Measurements from ENCODE around the gene MTREX. TPM values are rescaled to one million over a fixed set of nuclear protein-coding genes. Genes with fewer than 3 reads are reported as not detected.

MTREX gene
- total RNA-seq, 2 experiments from 2014 or later: 62.7 to 125 TPM

DNA sequence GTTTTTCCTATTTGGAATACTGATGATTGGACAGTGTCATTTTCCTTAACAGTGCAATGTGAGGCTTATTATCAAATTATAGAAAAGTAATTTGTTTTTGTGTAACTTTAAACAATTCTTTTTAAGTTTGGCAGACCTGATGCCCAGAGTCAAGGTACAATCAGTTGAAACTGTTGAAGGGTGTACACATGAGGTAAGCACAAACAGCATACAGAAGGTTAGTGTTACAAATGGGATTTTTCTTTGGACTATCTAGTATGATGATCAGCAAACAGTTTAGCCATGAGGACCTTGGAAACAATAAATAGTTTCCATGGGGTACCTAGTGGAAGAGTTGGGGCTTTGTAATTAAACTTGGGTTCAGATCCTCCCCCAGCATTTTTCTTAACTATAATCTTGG, 16.2 kb downstream of the MTREX start:
- no TSS peak for BruUV-seq (replicated peaks)

DNA sequence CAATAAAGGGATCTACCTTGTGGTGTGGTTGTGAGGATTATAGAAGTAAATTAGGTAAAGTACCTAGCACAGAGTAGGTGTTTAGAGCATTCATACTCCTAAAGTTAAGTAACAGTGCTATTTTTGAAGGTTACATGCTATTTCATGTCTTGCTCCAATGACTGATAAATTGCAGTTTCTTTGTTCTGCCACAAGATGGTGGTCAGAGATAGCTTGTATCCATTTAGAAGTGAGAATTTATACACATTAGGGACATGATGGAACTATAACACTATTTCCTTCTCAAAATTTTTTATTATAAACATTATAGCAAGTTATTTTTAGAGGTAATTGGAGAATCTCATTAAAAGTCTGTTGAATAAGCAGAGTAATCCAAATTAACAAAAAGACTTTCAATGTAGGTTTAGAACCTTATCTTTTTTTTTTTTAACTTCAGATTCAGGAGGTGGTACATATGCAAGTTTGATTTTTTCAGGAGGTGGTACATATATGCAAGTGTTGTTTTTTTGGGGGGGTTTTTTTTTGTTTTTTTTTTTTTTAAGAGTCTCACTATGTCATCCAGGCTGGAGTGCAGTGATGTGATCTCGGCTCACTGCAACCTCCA, 17.1 kb downstream of the MTREX start:
- ChIA-PET POLR2A (interaction anchor here (0.7 kb wide), 2 partner anchors 184 to 1593 kb away, joined by 4 read pairs; no protein-coding TSS in a partner anchor), CTCF (ENCODE audit: unreplicated experiment) (no interaction called here)
- Histone ChIP-seq H3K36me3 (ENCODE audit: insufficient read depth, low read length) (peaks cover 80% of the 10 kb centered on the region), H3K4me1 (ENCODE audit: insufficient read depth, low read length, poor library complexity, severe bottlenecking) (no peaks in the 10 kb centered on the region), H3K4me3 (ENCODE audit: low read depth, low read length, poor library complexity, severe bottlenecking) (no peak overlapping the region), H3K4me2 (ENCODE audit: low read length) (no peak overlapping the region), H3K9me3 (ENCODE audit: low read length) (no peaks in the 10 kb centered on the region), H3K27ac (ENCODE audit: low read depth, low read length, poor library complexity, severe bottlenecking) (no peak overlapping the region), H3K79me2 (ENCODE audit: insufficient read depth, low read depth, low read length) (peaks cover 81% of the 10 kb centered on the region), H4K20me1 (ENCODE audit: insufficient read depth, low read length) (peaks cover 4% of the 10 kb centered on the region; the same call in 1 of the 2 replicates), H3K9me2 (ENCODE audit: insufficient read depth, low read length) (no peaks in the 10 kb centered on the region), H2AFZ (ENCODE audit: low read length) (no peak overlapping the region)
- TF ChIP-seq EZH2phosphoT487 (IDR thresholded peaks at IDR 0.05; ENCODE audit: borderline replicate concordance, low read depth, low read length): no peak
- TF ChIP-seq, protein P1, sequence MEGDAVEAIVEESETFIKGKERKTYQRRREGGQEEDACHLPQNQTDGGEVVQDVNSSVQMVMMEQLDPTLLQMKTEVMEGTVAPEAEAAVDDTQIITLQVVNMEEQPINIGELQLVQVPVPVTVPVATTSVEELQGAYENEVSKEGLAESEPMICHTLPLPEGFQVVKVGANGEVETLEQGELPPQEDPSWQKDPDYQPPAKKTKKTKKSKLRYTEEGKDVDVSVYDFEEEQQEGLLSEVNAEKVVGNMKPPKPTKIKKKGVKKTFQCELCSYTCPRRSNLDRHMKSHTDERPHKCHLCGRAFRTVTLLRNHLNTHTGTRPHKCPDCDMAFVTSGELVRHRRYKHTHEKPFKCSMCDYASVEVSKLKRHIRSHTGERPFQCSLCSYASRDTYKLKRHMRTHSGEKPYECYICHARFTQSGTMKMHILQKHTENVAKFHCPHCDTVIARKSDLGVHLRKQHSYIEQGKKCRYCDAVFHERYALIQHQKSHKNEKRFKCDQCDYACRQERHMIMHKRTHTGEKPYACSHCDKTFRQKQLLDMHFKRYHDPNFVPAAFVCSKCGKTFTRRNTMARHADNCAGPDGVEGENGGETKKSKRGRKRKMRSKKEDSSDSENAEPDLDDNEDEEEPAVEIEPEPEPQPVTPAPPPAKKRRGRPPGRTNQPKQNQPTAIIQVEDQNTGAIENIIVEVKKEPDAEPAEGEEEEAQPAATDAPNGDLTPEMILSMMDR (conservative IDR thresholded peaks at IDR 0.05; ENCODE audit: low read length): peak; percentile 79
- intact Hi-C loops (cut with micrococcal nuclease; ENCODE audit: unreplicated experiment): loop anchor here (5.0 to 10.0 kb wide), 2 partner anchors 210 to 367 kb away; partner anchors contain the start of gene PLPP1
- BruUV-seq (replicated peaks): TSS peak; percentile 25
- DNase-seq (ENCODE audit: low spot score): peak; percentile 41

More for the DNA sequence above, 16.2 kb downstream of the MTREX start:
- no peak for TF ChIP-seq EZH2phosphoT487 (IDR thresholded peaks at IDR 0.05; ENCODE audit: borderline replicate concordance, low read depth, low read length)
- TF ChIP-seq, protein P1 (conservative IDR thresholded peaks at IDR 0.05; ENCODE audit: low read length): no peak
- intact Hi-C loops (cut with micrococcal nuclease; ENCODE audit: unreplicated experiment): loop anchor here (10.0 kb wide), 1 partner anchor 211 kb away; the partner anchor contains the start of gene PLPP1
- H3K9me2 ChIP-seq (ENCODE audit: insufficient read depth, low read length): no peaks in the 10 kb centered on the region
- peaks cover 78% of the 10 kb centered on the region for H3K36me3 ChIP-seq (ENCODE audit: insufficient read depth, low read length)
- CTCF ChIA-PET (ENCODE audit: unreplicated experiment): no interaction called here
- no peak overlapping the region for H3K4me2 ChIP-seq (ENCODE audit: low read length)
- no peak overlapping the region for H2AFZ ChIP-seq (ENCODE audit: low read length)
- H3K27ac ChIP-seq (ENCODE audit: low read depth, low read length, poor library complexity, severe bottlenecking): no peak overlapping the region
- POLR2A ChIA-PET: interaction anchor here (0.5 to 1.1 kb wide), 2 partner anchors 78 to 92 kb away, joined by 3 read pairs; no protein-coding TSS in a partner anchor
- H3K9me3 ChIP-seq (ENCODE audit: low read length): no peaks in the 10 kb centered on the region
- DNase-seq (ENCODE audit: low spot score): no peak
- peaks cover 82% of the 10 kb centered on the region for H3K79me2 ChIP-seq (ENCODE audit: insufficient read depth, low read depth, low read length)
- no peak overlapping the region for H3K4me3 ChIP-seq (ENCODE audit: low read depth, low read length, poor library complexity, severe bottlenecking)
- no peaks in the 10 kb centered on the region for H3K4me1 ChIP-seq (ENCODE audit: insufficient read depth, low read length, poor library complexity, severe bottlenecking)
- peaks cover 8% of the 10 kb centered on the region; the same call in 1 of the 2 replicates for H4K20me1 ChIP-seq (ENCODE audit: insufficient read depth, low read length)

DNA sequence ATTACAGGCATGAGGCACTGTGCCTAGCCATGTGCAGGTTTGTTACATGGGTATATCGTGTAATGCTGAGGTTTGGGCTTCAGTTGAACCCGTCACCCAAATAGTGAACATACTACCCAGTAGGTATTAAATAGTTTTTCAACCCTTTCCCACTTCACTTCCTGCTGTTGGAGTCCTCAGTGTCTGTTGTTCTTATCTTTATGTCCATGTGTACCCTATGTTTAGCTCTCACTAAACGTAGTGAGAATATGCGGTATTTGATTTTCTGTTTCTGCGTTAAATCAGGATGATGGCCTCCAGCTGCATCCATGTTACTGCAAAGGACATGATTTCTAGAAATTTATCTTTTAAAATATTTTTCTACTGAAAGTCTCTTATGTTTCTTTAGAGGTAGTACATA, 17.8 kb downstream of the MTREX start:
- CTCF ChIA-PET (ENCODE audit: unreplicated experiment): no interaction called here
- H3K4me3 ChIP-seq (ENCODE audit: low read depth, low read length, poor library complexity, severe bottlenecking): no peak overlapping the region
- DNase-seq (ENCODE audit: low spot score): no peak
- no peaks in the 10 kb centered on the region for H3K9me3 ChIP-seq (ENCODE audit: low read length)
- intact Hi-C loops (cut with micrococcal nuclease; ENCODE audit: unreplicated experiment): loop anchor here (5.0 to 10.0 kb wide), 2 partner anchors 209 to 367 kb away; partner anchors contain the start of gene PLPP1
- no peaks in the 10 kb centered on the region for H3K4me1 ChIP-seq (ENCODE audit: insufficient read depth, low read length, poor library complexity, severe bottlenecking)
- H3K9me2 ChIP-seq (ENCODE audit: insufficient read depth, low read length): no peaks in the 10 kb centered on the region
- peaks cover 83% of the 10 kb centered on the region for H3K36me3 ChIP-seq (ENCODE audit: insufficient read depth, low read length)
- H3K4me2 ChIP-seq (ENCODE audit: low read length): no peak overlapping the region
- peaks cover 81% of the 10 kb centered on the region for H3K79me2 ChIP-seq (ENCODE audit: insufficient read depth, low read depth, low read length)
- POLR2A ChIA-PET: interaction anchor here (0.6 to 0.7 kb wide), 2 partner anchors 14 to 1592 kb away, joined by 3 to 4 read pairs; no protein-coding TSS in a partner anchor
- TF ChIP-seq, protein P1 (conservative IDR thresholded peaks at IDR 0.05; ENCODE audit: low read length): no peak
- TF ChIP-seq EZH2phosphoT487 (IDR thresholded peaks at IDR 0.05; ENCODE audit: borderline replicate concordance, low read depth, low read length): no peak
- no peak overlapping the region for H2AFZ ChIP-seq (ENCODE audit: low read length)
- H4K20me1 ChIP-seq (ENCODE audit: insufficient read depth, low read length): peaks cover 2% of the 10 kb centered on the region; the same call in 1 of the 2 replicates
- no peak overlapping the region for H3K27ac ChIP-seq (ENCODE audit: low read depth, low read length, poor library complexity, severe bottlenecking)
- BruUV-seq (replicated peaks): no TSS peak
